K562 (cell line): ENCODE measurements around the gene MXI1. TPM values are rescaled to one million over a fixed set of nuclear protein-coding genes. Genes with fewer than 3 reads are reported as not detected.

Experiments used
- E2F6 ChIP-seq, 2 experiments: IDR thresholded peaks; 2 replicates each; pipeline ENCODE4 v1.6.1; 2011; ENCODE audit warnings: borderline replicate concordance in 1 of 2, control low read depth in 1 of 2, low read depth in 1 of 2, low read length in 1 of 2, mild to moderate bottlenecking in 1 of 2, mixed read lengths in 1 of 2, moderate library complexity in 1 of 2; ENCODE audit not compliant: insufficient read depth in 1 of 2, insufficient read length in 1 of 2, poor library complexity in 1 of 2, severe bottlenecking in 1 of 2; ENCODE audit errors: extremely low read depth in 1 of 2
- JUNB ChIP-seq: fragments of 450-650 bp; formaldehyde crosslinking; conservative IDR thresholded peaks from 2 replicates; pipeline ENCODE4 v1.4.0; 2020; ENCODE audit warnings: mild to moderate bottlenecking
- KAT8 ChIP-seq: fragments of 450-650 bp; IDR thresholded peaks from 2 replicates; pipeline ENCODE4 v1.6.1; 2016; ENCODE audit warnings: low read depth, mild to moderate bottlenecking
- NBN ChIP-seq: fragments of 450-650 bp; IDR thresholded peaks from 2 replicates; pipeline ENCODE4 v1.6.1; 2016; ENCODE audit warnings: low read depth, mild to moderate bottlenecking
- NFATC3 ChIP-seq: fragments of 450-650 bp; IDR thresholded peaks from 2 replicates; pipeline ENCODE4 v1.6.1; 2017; ENCODE audit warnings: mild to moderate bottlenecking
- NFE2L1 ChIP-seq: fragments of 450-650 bp; IDR thresholded peaks from 2 replicates; pipeline ENCODE4 v1.6.1; 2016; ENCODE audit warnings: missing genetic modification characterization, low read depth, mild to moderate bottlenecking, missing compliant biosample characterization, moderate library complexity, borderline replicate concordance
- PKNOX1 ChIP-seq: fragments of 450-650 bp; IDR thresholded peaks from 2 replicates; pipeline ENCODE4 v1.6.1; 2016
- PTBP1 ChIP-seq: fragments of 200-400 bp; formaldehyde crosslinking; IDR thresholded peaks from 2 replicates; pipeline ENCODE4 v1.6.1; 2017; ENCODE audit warnings: low read depth, low read length
- RBM34 ChIP-seq: fragments of 200-400 bp; formaldehyde crosslinking; IDR thresholded peaks from 2 replicates; pipeline ENCODE4 v1.6.1; 2018; ENCODE audit warnings: low read length, borderline replicate concordance; ENCODE audit not compliant: insufficient read depth
- SAFB2 ChIP-seq: fragments of 200-400 bp; formaldehyde crosslinking; IDR thresholded peaks from 2 replicates; pipeline ENCODE4 v1.6.1; 2018; ENCODE audit warnings: borderline replicate concordance, low read length, low read depth, moderate library complexity; ENCODE audit not compliant: severe bottlenecking
- SRSF1 ChIP-seq: fragments of 200-400 bp; formaldehyde crosslinking; IDR thresholded peaks from 2 replicates; pipeline ENCODE4 v1.6.1; 2017; ENCODE audit warnings: mild to moderate bottlenecking, low read depth, low read length, moderate library complexity
- THRAP3 ChIP-seq: fragments of 450-650 bp; IDR thresholded peaks from 2 replicates; pipeline ENCODE4 v1.6.1; 2016; ENCODE audit warnings: mild to moderate bottlenecking, inconsistent platforms, borderline replicate concordance
- U2AF1 ChIP-seq: fragments of 200-400 bp; formaldehyde crosslinking; optimal IDR thresholded peaks from 2 replicates; pipeline ENCODE3; 2017; ENCODE audit warnings: mild to moderate bottlenecking, low read depth, low read length, moderate library complexity
- U2AF2 ChIP-seq: fragments of 200-400 bp; formaldehyde crosslinking; optimal IDR thresholded peaks from 2 replicates; pipeline ENCODE3; 2017; ENCODE audit warnings: low read depth, mild to moderate bottlenecking, low read length
- USF2 ChIP-seq: sonication (generic); formaldehyde crosslinking; IDR thresholded peaks from 2 replicates; pipeline ENCODE4 v1.5.0; 2020; ENCODE audit warnings: missing genetic modification reagents
- XRCC5 ChIP-seq: fragments of 200-400 bp; formaldehyde crosslinking; IDR thresholded peaks from 2 replicates; pipeline ENCODE4 v1.6.1; 2017; ENCODE audit warnings: low read depth, mild to moderate bottlenecking, low read length
- ZC3H11A ChIP-seq: IDR thresholded peaks from 2 replicates; pipeline ENCODE4 v1.6.1; 2012; ENCODE audit warnings: low read depth, low read length, improper control_type of control experiment
- ZC3H8 ChIP-seq: fragments of 450-650 bp; IDR thresholded peaks from 2 replicates; pipeline ENCODE4 v1.6.1; 2017
- polyA plus RNA-seq, 8 experiments: library from polyadenylated mRNA; depleted of rRNA in 4 of 8; stranded (reverse) in 5 of 8; unstranded in 3 of 8; fragments of >200 nt; fragmentation: Nextera tagmentation in 2 of 8; fragmentation: Illumina TruSeq in 1 of 8; extraction: Ambion mirVana in 2 of 8; extraction: Trizol in 1 of 8; gene quantifications; 2 replicates each; pipeline versions ENCODE4 v1.2.1 to v1.2.3, GENCODE V29; 2011 to 2014; ENCODE audit warnings: inconsistent platforms in 1 of 8, missing spikeins in 1 of 8
- total RNA-seq, 7 experiments: library from RNA; depleted of rRNA in 6 of 7; stranded (reverse); fragments of >200 nt in 6 of 7; fragmentation: Illumina TruSeq in 2 of 7; extraction: Trizol in 2 of 7; gene quantifications; 2 replicates each; pipeline versions ENCODE4 v1.2.1 to v1.2.3, GENCODE V29; 2011 to 2021; ENCODE audit warnings: low replicate concordance in 1 of 7
- TF ChIP-seq, protein P1 (sequence below), 3 experiments: fragments of 200-800 bp in 1 of 3; fragments of 250-450 bp in 1 of 3; fragments of 450-650 bp in 1 of 3; sonication (Bioruptor Pico) in 1 of 3; sonication (Bioruptor generic) in 1 of 3; formaldehyde crosslinking in 1 of 3; IDR thresholded peaks; 2 replicates each; pipeline versions ENCODE4 v1.6.1 to v1.8.0; 2016 to 2022; ENCODE audit warnings: mild to moderate bottlenecking in 2 of 3, missing genetic modification characterization in 2 of 3, missing compliant biosample characterization in 1 of 3, moderate library complexity in 1 of 3
- TF ChIP-seq, protein P2 (sequence below): sonication (generic); formaldehyde crosslinking; IDR thresholded peaks from 2 replicates; pipeline ENCODE4 v1.9.0; 2022; ENCODE audit warnings: mild to moderate bottlenecking, missing genetic modification reagents

Gene MXI1
- total and polyA plus RNA-seq, 9 of the 15 experiments (the other 6 are each of a cell fraction or from before 2014, with no cell fraction given), result 9.1 to 23.7 (median 14.8) TPM

GRCh38 chr10:110221721-110222261 lies 14.4 kb downstream of the MXI1 start (continued):
- peak in 1 of 2 experiments; percentile 25 for TF ChIP-seq E2F6 (IDR thresholded peaks at IDR 0.05; ENCODE audit: borderline replicate concordance in 1 of 2, extremely low read depth in 1 of 2, insufficient read depth in 1 of 2, insufficient read length in 1 of 2, low read depth in 1 of 2, low read length in 1 of 2, poor library complexity in 1 of 2, severe bottlenecking in 1 of 2)
- no peak for TF ChIP-seq PTBP1
- no peak for TF ChIP-seq ZC3H11A
- TF ChIP-seq SRSF1, result no peak
- TF ChIP-seq JUNB (CRISPR knock-in tag), result peak; percentile 96
- no peak for TF ChIP-seq KAT8
- no peak for TF ChIP-seq U2AF1
- TF ChIP-seq U2AF2, result no peak
- no peak for TF ChIP-seq SAFB2
- TF ChIP-seq NBN, result peak; percentile 80; the same call in 1 of the 2 replicates
- TF ChIP-seq PKNOX1, result peak; percentile 51; the same call in 1 of the 2 replicates
- TF ChIP-seq, protein P1, sequence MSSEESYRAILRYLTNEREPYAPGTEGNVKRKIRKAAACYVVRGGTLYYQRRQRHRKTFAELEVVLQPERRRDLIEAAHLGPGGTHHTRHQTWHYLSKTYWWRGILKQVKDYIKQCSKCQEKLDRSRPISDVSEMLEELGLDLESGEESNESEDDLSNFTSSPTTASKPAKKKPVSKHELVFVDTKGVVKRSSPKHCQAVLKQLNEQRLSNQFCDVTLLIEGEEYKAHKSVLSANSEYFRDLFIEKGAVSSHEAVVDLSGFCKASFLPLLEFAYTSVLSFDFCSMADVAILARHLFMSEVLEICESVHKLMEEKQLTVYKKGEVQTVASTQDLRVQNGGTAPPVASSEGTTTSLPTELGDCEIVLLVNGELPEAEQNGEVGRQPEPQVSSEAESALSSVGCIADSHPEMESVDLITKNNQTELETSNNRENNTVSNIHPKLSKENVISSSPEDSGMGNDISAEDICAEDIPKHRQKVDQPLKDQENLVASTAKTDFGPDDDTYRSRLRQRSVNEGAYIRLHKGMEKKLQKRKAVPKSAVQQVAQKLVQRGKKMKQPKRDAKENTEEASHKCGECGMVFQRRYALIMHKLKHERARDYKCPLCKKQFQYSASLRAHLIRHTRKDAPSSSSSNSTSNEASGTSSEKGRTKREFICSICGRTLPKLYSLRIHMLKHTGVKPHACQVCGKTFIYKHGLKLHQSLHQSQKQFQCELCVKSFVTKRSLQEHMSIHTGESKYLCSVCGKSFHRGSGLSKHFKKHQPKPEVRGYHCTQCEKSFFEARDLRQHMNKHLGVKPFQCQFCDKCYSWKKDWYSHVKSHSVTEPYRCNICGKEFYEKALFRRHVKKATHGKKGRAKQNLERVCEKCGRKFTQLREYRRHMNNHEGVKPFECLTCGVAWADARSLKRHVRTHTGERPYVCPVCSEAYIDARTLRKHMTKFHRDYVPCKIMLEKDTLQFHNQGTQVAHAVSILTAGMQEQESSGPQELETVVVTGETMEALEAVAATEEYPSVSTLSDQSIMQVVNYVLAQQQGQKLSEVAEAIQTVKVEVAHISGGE (CRISPR knock-in tag; IDR thresholded peaks at IDR 0.05), result no peak
- TF ChIP-seq NFATC3, result no peak
- no peak for TF ChIP-seq RBM34
- no peak for TF ChIP-seq NFE2L1 (tag)
- TF ChIP-seq, protein P2, sequence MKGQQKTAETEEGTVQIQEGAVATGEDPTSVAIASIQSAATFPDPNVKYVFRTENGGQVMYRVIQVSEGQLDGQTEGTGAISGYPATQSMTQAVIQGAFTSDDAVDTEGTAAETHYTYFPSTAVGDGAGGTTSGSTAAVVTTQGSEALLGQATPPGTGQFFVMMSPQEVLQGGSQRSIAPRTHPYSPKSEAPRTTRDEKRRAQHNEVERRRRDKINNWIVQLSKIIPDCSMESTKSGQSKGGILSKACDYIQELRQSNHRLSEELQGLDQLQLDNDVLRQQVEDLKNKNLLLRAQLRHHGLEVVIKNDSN (CRISPR knock-in tag), result no peak
- TF ChIP-seq ZC3H8, result no peak
- no peak for TF ChIP-seq THRAP3
- TF ChIP-seq USF2 (CRISPR knock-in tag), result no peak
- TF ChIP-seq XRCC5, result no peak
